Activated gamma-delta T cell treated with anti-CD3 and anti-CD28 coated beads, Interleukin-2, amount 50 U/mL, for 16 hours (primary cell): ENCODE results near the gene SLC27A5.
"Not testable (repeated sequence)": the region's sequence is repeated elsewhere in the genome, so short reads cannot be mapped to it uniquely, and the experiment has no call there.

ENCODE experiments used
- DNase-seq: peaks from one replicate; pipeline ENCODE4 v3.0.0-alpha.2; 2020; ENCODE audit warnings: low read depth

Gene SLC27A5

DNA sequence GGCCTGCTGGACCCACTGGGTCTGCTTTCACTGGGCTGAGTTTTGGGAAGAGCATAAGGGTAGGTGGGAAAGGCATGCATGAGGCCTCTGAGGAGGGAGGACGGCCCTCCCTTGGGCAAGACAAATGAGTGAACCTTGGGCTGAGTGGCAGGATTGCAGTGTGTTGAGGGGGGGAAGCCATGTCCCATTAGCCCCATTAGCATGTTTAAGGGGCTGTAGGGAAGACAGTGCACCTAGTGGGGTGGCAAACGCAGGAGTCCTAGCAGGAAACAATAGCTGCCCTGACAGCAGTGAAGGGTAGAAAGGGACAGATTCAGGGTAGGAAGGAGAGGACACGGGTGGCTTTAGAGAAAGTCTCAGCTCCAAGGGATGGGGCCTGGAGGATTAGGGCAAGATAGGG, 10.9 kb upstream of the SLC27A5 start:
- DNase-seq = no peak

DNA sequence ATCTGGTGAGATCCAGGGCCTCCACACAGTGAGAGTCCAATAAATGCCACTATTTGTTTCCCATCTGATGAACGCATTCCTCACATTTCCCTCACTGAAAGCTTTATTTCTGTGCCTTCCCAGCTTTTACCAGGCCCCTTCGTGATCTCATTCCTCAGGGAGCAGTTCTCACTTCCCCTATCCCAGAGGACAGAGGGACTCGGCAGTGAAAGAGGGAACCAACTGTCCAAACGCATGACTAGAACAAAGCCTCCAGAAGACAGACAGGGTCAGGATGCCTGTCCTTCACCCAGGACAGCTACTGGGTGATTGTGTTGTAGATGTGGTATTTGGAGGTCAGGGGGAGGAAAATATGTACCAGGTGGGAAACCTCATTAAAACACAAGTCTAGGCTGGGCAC, 9.9 kb upstream of the SLC27A5 start:
- no peak for DNase-seq

DNA sequence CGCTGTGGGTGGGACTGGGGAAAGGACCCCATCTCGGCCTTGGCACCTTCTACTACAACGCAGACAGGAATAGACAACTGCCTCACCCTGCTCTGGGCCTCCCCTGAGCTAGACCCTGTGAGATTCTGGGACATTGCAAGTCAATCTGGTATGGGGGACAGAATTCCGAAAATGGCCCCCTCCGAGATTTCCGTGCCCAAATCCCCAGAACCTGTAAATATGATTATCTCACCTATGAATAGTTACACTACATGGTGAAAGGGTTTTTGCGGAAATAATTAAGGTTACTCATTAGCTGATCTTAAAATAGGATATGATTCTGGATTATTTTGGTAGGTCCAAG, 8.4 kb upstream of the SLC27A5 start:
- no peak for DNase-seq

DNA sequence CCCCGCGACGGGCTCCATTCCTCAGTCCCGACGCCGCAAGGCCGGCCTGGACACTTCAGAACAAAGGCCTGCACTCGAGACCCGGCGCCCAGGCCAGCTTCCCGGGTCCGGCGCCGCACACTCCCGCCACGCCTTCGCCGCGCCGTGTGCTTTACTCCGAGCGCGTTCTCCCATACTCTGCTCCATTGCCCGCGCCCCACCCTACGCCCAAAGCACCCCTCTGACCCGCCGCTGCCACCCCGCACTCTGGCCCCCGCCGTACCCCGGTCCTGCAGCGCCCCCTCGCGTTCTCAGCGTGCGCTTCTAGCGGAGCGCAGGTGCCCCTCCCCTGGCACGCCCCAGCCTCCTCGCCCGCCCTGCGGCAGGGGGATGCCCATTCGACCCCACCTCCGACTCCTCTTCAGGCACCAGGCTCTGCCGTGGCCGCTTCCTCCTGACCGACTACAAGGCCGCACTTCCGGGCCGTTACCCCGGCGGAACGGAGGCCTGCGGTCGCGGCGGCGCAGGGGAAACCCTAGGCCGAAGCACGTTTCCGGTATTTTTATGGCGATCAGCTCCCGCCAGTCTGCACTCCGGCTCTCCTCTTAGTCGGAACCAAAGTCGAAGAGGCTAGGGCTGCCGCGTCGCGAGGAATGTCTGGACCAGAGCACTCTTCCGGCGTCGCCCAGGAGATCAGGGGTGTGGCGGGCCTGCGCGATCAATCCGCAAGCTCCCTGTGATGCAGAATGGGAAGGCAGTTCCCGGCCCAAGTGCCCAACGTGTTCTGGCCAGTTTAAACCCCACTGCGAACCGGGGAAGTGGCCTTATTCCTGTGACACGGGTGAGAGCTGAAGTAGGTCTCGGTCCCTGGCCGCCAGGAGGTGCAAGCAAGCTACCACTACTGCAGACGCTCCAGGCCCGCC, 7.8 kb upstream of the SLC27A5 start, which contains the start of gene ZBTB45:
TSS of gene ZBTB45 (minus strand) at position 456 of the 902 bp plus-strand sequence. CDS start 2,137 bp downstream, outside the sequence.
- peak; percentile 82 for DNase-seq

DNA sequence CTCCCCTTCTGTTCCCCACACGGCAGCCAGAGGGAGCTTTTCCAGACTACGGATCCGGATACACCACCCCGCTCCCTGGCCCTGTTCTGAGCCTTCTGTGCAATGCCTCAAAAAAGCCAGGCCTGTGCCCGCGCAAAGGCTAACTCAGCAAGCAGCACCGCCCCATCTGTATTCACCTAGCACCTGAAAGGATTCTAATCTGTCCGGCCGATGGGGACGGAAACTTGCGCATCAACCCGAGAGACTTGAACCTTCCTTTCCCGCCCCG, 7.2 kb upstream of the SLC27A5 start:
- DNase-seq = peak; percentile 24

DNA sequence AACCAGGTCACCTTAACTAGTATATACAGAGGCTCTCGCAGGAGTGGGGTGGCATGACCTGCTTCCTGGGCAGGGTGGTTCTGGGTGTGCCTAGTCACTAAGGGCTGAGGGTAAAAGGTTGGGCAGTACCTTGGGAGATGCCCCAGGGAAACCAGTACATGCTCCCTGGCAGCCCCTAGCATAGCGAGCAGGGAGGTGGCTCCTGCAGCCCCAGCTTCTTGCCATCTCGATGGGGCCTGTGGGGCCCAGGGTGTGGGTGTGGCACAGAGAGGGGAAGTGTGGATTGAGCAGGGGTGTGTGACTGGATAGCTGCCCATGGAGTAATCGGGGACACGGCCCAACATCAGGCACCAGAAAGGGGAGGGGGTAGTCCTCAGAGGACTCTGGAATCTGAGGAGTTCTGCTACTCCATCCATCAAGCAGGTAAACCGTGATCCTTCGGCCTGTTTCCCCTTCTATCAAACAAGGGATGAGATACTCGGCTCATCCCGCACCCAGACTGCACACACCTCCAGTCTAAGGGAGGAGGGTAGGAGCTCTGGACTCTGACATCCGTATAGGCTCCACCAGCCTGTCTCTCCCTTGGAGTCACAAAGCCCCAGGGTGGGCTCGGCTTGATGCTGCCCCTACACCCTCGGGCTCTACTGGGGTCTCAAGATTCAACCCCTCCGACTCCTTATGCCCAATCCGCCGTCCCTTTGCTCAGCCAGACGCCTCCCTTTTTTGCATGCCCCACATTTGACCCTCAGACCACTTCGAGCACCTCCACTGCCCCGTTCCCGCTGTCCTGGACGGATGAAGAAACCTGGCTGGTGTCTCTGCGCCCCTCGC, 6.7 kb upstream of the SLC27A5 start:
- DNase-seq = no peak

DNA sequence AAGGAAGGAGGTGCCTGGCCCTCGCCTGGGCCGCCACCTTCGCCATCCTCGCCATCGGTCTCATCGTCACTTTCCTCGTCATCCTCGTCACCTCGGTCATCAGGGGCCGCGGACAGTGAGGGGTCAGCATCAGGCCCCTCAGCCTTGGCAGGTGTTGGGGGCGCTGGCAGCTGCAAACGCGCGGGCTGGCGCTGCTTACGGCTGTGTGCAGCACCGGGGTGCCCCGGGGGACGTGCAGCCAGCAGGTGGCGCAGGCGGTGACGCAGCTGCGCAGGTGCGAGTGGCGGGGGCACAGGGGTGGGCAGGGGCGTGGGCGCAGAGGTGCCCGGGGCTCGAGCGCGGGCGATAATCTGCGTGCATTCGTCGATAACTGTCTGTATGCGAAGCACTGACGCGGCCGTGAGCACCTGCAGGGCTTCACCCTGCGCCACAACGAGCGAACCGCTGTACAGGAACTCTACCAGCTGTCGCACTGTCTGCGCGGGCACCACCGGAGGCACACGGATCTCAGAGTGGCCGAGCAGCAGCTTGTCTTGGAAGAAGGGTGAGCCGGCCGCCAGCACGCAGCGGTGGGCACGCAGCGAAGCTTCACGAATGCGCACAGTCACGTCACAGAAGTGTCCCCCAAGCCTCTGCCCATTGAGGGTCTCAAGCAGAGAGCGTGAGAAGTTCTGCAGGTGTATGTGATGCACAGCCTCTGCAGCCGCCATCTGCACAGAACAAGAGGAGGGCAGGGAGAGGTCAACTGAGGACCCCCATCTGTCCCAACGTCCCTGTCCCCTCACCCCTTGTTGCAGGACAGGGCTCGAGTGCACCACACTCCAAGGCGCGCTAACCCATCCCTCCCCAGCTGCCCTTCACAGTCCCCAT, 5.4 kb upstream of the SLC27A5 start:
- no peak for DNase-seq

DNA sequence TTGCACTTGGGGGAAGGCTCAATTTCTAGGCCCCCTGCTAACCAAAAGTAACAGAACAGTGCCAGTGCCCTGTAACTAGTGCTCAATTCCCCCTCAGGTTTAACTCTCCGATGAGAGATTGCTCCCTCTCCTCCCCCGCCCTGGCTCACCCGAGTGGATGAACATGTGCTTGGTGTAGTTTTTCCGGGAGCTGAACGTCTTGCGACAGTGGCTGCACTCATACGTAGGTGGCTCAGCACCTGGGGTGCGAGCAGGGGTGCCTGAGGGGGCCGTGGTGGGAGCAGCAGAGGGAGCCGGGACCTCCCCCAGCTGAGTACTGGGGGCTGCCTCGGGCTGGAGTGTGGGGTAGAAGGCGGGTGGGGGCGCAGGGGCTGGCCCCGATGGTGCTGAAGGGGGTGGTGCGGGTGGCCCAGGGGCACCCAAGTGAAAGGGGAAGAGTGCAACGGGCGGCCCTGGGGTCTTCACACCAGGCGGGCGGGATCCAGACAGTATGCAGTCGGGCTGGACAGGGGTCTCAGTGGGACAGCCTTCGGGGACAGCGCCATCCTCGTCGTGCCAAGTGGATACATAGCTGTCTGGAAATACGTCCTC, 4.5 kb upstream of the SLC27A5 start:
- DNase-seq = no peak

DNA sequence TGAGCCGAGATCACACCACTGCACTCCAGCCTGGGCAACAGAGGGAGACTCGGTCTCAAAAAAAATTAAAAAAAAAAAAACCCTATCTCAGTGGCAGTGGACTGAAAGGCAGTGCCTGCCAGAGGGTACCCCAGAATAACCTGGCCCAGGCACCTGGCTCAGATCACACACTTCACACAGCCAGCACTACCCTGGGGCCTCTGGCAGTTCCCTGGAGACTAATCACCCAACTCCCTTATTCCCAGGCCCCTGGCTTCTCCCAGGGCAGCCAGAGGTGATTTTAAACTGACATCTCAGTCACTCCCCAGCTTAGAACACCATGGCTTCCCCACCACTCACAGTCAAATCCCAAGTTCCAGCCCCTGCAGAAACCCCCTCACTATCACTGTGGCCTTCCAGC, 3.5 kb upstream of the SLC27A5 start:
- no peak for DNase-seq

DNA sequence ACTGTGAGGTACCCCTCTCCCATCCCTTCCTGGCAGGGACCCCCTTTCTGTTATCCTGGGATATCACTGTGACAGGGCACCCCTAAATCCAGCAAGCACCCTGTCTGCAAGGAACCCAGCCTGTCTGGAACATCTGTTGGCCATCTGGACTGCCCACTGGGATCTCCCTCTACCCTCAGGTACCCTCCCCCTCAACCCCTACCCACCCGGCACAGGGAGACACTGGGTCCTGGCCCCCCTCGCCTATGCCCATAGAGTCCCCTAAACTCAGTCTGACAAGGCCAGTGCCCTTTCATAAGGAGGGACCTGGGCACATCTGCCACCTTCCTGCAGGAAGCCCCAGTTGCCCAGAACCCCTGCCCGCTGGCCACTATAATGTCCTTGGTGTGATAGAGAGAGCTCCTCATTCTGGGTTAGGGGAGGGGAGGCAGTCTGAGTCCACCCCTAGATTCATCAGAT, 2.8 kb upstream of the SLC27A5 start:
- no peak for DNase-seq

DNA sequence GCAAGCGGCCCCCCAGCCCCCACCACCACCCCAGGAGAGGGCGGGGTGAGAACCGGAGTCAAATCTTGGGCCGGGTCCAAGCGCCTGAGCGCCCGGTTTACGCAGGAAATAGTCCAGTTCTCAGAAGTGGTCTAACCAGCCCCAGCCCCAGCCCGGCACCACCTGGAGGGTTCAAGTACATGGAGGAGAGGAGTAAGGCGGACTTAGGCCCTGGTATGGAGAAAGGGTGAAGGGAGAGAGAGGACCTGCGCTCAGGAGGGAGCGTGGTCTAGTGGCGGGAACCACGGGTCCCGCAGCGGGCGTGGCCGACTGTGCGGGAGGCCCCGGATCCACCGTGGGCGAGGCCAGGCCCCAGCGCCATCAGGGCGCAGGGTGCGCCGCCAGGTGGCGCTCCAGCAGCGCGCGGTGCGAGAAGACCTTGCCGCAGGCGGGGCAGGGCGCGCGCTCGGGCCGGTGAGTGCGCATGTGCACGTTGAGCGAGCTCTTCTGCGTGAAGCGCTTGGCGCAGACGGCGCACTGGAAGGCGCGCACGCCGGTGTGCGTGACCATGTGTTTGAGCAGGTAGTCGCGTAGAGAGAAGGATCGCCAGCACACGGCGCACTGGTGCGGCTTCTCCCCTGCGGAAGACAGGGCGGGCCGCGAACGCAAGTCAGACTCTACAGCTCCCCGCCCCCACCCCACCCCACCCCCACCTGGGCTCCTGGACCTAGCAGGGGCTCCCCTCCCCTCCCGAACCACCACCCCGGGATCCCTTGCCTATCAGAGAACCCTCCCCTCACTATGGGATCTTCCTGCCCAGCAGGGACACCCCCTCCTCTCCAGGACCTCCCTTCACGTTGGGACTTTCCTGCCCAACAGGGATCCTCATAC, 2.1 kb upstream of the SLC27A5 start:
- DNase-seq = peak; percentile 90

DNA sequence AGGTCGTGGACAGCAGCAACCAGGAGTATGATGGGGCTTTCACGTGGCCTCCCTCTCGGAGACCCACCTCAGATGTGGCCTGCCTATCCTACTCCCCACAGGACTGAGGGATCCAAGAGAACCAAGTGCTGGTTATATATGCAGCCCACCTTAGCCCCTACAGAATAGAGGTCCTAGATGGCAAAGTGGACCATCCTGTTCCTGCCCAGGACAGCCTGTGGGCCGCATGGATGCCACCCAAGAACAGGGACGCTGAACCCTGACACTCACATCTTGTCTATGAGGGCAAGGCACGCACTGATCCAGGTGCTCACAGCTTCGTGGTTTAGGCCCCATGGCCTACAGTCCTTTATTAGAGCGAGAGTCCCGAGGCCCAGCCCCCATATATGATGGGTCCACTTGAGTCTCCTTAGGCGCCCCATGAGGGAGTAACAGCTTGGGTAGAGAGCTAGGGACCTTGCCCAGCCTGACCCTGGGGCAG, 1.5 kb upstream of the SLC27A5 start:
- DNase-seq = no peak

DNA sequence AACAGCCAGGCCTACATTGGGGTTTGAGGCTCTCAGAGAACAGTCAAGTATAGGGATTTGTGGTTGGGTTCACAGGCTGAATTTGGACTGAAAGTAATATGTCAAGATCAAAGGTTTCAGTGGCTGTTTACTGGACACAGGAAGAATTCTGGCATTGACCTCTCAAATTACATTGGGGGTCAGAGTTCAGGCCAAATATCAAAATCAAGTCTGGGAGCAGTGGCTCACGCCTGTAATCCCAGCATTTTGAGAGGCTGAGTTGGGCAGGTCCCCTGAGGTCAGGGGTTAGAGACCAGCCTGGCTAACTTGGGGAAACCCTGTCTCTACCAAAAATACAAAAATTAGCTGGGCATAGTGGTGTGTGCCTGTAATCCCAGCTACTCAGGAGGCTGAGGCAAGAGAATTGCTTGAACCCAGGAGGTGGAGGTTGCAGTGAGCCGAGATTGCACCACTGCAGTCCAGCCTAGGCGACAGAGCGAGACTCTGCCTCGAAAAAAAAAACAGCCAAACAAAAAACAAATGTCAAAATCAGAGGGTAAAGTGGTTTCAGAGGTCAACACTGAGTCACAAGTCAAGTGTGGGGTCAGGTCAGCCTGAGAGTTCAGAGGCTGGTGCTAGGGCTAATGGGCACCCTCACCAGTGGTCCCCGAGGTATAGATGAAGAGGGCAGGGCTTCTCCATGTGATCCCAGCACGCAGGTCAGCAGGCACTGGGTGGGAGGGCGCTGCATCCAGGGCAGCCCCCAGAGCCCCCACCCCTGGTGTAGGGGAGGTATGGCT, 1.5 kb downstream of the SLC27A5 start:
- DNase-seq = no peak

DNA sequence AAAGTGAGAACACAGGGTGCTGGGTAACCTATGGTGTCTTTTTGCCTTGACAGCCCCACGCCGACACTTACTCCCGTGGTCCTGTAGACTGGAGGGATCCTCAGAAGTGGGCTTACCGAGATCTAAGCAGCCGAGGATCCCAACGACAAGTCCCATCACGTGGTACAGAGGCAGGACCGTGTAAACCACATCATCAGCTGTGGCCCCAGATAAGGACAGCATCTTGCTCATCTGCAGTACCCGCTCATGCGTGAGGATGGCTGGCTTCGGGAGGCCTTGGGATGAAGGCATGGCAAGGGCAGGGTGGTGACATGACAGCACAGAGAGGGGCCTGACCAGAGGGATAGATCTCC, 2.1 kb downstream of the SLC27A5 start:
- DNase-seq = no peak

DNA sequence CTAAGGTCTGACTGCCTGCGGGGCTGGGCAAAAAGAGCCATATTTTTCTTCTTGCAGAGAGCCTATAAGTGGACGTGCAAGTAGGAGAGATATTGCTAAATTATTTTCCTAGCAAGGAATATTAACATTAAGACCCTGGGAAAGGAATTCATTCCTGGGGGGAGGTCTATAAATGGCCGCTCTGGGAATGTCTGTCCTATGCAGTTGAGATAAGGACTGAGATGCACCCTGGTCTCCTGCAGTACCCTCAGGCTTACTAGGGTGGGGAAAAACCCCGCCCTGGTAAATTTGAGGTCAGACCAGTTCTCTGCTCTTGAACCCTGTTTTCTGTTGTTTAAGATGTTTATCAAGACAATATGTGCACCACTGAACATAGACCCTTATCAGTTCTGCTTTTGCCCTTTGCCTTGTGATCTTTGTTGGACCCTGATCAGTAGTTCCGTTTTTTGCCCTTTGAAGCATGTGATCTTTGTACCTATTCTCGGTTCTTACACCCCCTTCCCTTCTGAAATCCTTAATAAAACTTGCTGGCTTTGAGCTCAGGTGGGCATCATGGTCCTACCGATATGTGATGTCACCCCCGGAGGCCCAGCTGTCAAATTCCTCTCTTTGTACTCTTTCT, 4.1 kb downstream of the SLC27A5 start:
- DNase-seq = not testable (repeated sequence)

DNA sequence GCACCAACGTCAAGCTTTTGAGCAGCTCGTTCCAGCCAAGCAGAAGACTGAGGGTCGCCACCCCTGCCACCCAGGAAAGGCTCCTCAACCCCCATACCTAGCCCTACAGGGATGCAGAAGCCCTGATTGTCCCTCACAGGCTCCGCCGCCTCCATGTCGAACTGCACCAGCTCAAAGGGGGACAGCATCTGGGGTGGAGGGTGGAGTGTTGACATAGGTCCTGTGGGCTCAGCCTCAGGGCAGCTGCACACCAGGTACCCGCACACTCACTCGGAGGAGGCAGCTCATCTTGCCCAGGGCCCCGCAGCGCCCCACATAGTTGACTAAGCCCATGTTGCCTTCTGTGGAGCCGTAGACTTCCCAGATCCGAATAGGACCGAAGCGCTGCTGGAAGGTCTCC, 11.6 kb downstream of the SLC27A5 start:
- DNase-seq = no peak

DNA sequence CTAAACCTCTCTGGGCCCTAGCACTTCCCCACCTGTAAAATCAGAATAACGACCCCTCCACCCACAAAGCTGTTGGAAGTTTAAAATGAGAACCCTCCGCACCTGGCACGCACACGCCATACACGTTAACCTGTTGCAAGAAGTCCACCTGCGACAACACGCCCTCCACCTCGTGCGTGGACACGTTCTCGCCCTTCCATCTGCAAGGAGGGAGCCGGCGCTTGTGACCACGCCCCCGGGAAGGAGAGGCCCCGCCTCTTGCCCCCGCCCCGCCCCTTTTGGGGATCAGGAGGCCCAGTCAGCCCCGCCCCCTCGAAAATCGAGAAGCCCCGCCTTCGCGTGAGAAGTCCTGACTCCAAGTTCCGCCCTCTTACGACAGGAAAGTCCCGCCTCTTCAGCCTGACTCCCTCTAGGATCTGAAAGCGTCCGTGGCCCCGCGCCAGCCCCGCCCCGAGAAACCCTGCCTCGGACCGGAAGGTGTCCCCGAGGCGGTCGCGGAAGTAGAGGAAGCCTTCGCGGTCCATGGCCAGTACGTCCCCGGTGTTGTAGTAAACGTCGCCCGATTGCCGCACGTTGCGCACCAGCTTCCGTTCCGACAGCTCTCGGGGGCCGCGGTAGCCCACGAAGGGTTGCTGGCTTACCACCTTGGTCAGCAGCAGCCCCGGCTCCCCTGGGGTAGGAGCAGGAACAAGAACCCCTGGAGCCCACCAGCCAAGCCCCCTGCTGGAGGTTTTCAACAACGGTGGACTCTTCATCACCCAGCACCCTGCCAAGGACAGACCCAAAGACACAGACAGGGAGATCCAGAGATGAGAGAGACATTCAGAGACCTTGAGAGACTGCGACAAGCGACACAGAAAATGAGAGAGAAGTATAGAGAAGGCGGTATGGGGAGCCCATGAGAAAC, 12.5 kb downstream of the SLC27A5 start:
- DNase-seq = peak; percentile 93

DNA sequence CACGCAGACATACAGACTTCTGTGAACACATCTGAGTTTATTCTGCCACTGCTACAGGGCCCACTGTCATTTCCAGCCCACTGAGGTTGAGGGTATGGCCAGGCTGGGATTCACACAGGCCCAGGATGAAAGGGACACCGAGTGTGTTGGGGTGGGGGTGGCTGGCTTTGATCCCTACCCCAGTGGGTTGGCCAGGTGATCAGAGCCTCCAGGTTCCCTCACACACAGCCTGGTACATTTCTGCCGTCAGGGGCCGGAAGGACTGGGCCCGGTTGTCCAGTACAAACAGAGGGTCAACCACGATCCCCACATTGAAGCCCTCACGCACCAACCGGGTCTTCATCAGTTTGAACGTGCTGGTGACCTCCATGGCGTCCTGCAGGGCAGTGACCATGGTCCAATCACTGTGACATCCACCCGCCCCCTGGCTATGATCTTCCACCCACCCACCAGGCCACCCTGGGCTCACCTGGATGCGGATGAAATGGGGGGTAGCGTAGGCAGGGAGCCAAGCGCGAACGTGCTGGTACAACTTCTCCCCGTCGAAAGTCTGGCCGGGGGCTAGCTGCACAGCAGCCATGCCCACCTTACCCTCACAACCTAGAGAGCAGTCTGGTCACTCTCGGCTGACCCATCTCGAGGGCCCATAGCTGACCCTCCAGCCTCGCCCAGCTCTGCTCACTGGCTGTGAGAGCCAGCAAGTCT, 13.3 kb downstream of the SLC27A5 start:
- DNase-seq = no peak
